Parathyroid adenoma (tissue), 2 donors: ENCODE measurements around the gene MIDN.

ENCODE experiments used
- H2AFZ ChIP-seq: fragments of 300-600 bp; sonication (generic); one replicate; pipeline ENCODE4 v1.7.0; 2017; ENCODE audit warnings: antibody characterized with exemption, mild to moderate bottlenecking
- H3K27ac ChIP-seq: fragments of 300-600 bp; sonication (generic); one replicate; pipeline ENCODE4 v1.7.0; 2017
- H3K27me3 ChIP-seq: fragments of 300-600 bp; sonication (generic); one replicate; pipeline ENCODE4 v1.7.0; 2017; ENCODE audit warnings: low read length; ENCODE audit not compliant: control insufficient read depth, insufficient read depth
- H3K36me3 ChIP-seq: fragments of 300-600 bp; sonication (generic); one replicate; pipeline ENCODE4 v1.7.0; 2017; ENCODE audit warnings: low read length; ENCODE audit not compliant: control insufficient read depth, insufficient read depth
- H3K4me1 ChIP-seq: fragments of 300-600 bp; sonication (generic); one replicate; pipeline ENCODE4 v1.7.0; 2017; ENCODE audit warnings: control low read depth
- H3K4me2 ChIP-seq: fragments of 300-600 bp; sonication (generic); one replicate; pipeline ENCODE4 v1.7.0; 2017; ENCODE audit warnings: low read length
- H3K4me3 ChIP-seq: fragments of 300-600 bp; sonication (generic); one replicate; pipeline ENCODE4 v1.7.0; 2017; ENCODE audit warnings: low read depth, low read length
- H3K79me2 ChIP-seq: fragments of 300-600 bp; sonication (generic); one replicate; pipeline ENCODE4 v1.7.0; 2017; ENCODE audit warnings: control low read depth
- H3K9ac ChIP-seq: fragments of 300-600 bp; sonication (generic); one replicate; pipeline ENCODE4 v1.7.0; 2017; ENCODE audit warnings: mild to moderate bottlenecking
- H3K9me3 ChIP-seq: fragments of 300-600 bp; sonication (generic); one replicate; pipeline ENCODE4 v1.7.0; 2017; ENCODE audit warnings: low read length; ENCODE audit not compliant: control insufficient read depth
- CTCF ChIP-seq: fragments of 300-600 bp; sonication (generic); IDR thresholded peaks from one replicate; pipeline ENCODE4 v1.7.0; 2017; ENCODE audit warnings: antibody characterized with exemption, mild to moderate bottlenecking
- donor health status: primary hyperparathyroidism.

The MIDN gene

GRCh38 chr19:1265615-1266128 lies 17.3 kb downstream of the MIDN start:
- H3K9ac ChIP-seq = no peak overlapping the region
- no peaks in the 10 kb centered on the region for H3K9me3 ChIP-seq
- no peaks in the 10 kb centered on the region for H3K36me3 ChIP-seq
- TF ChIP-seq CTCF = no peak
- peak overlapping the region; percentile 76 for H3K27ac ChIP-seq
- peak overlapping the region; percentile 72 for H3K4me3 ChIP-seq
- H3K27me3 ChIP-seq = no peaks in the 10 kb centered on the region
- H3K4me2 ChIP-seq = peak overlapping the region; percentile 87
- peaks cover 8% of the 10 kb centered on the region for H3K79me2 ChIP-seq
- peaks cover 52% of the 10 kb centered on the region for H3K4me1 ChIP-seq
- no peak overlapping the region for H2AFZ ChIP-seq

DNA sequence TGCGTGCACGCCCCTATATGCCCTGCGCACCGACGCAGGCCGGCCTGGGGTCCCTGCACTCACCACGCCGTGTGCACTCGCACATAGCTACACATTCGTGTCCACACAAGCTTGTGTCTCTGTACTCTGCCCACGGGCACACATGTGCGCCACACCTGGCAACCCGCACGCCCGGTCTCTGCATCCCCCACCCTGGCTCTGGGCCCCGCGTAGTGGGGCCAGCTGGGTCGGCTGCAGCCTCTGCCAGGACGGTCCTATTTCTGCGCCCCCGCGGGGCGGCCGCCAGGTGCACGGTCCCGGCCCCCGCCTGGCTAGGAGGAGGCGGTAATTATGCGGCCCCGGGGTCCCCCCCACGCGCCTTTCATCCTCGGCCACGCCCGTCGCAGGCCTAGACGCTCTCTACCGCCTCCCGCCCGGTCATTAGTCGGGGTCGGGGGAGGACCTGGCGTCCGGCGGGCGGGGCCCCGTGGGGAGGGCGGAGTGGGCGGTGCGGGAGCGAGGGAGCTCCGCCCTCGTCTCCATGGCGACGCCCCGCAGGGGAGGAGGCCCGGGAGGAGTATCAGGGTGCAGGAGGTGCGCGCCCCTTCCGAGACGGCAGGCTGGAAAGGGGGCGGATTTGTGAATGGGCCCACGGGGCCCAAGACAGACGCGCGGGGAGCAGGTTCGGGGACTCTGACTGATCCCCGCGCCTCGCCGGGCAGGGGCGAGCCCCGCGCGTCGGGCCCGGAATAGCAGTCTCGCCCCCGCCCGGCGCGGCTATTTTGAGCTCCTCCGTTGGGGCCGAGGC lies 17.9 kb downstream of the MIDN start:
- H3K4me2 ChIP-seq = peak overlapping the region; percentile 87
- H3K4me1 ChIP-seq = peaks cover 58% of the 10 kb centered on the region
- H3K9me3 ChIP-seq = no peaks in the 10 kb centered on the region
- peak overlapping the region; percentile 76 for H3K27ac ChIP-seq
- no peak overlapping the region for H3K9ac ChIP-seq
- TF ChIP-seq CTCF = no peak
- peak overlapping the region; percentile 87 for H2AFZ ChIP-seq
- no peaks in the 10 kb centered on the region for H3K36me3 ChIP-seq
- H3K4me3 ChIP-seq = peak overlapping the region; percentile 72
- no peaks in the 10 kb centered on the region for H3K27me3 ChIP-seq
- H3K79me2 ChIP-seq = peaks cover 14% of the 10 kb centered on the region

- Histone ChIP-seq H3K27me3 (no peaks in the 10 kb centered on the region), H3K9ac (no peak overlapping the region), H3K27ac (peak overlapping the region; percentile 76), H3K79me2 (peaks cover 21% of the 10 kb centered on the region), H3K4me2 (peak overlapping the region; percentile 87), H3K36me3 (no peaks in the 10 kb centered on the region), H3K9me3 (no peaks in the 10 kb centered on the region), H3K4me1 (peaks cover 59% of the 10 kb centered on the region), H3K4me3 (peak overlapping the region; percentile 72), H2AFZ (peak overlapping the region; percentile 87)
- peak; percentile 98 for TF ChIP-seq CTCF
These were observed 18.6 kb downstream of the MIDN start for GRCh38 chr19:1266916-1267476.

DNA sequence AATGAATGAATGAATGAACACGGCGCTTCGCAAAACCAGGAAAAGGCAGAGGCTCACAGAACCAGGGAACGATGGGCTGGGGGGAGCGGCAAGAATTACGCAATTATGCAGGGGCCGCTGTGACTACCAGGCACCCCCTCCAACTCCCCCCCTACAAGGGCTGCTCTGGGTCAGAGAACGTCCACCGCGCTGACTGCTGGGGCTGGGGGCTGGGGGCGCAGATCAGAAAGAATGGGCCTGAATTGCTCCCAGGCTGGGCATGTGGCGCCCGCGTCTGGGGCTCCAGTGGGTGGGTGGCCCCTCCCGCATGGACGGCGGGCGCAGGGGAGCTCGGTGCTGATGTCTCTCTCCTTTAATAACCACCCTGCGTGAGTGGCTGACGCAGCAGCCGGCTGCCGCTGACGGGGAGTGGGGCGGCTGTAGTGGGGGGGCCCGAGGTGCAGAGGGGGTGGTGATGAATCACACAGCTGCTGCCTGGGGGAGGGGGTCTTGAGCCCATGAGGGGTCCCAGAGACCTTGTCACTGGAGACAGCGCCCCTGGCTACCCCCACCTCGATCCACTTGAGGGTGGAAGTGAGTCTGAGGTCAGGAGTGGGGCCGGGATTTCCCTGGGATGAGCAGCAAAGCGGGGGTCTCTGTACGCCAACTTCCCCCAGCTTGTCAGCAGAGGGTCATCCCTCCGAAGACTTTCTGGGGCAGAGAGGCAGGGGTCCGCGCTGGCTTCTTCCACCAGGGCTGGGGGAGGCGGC lies 19.3 kb downstream of the MIDN start:
- H3K27ac ChIP-seq = no peak overlapping the region
- no peak overlapping the region for H3K9ac ChIP-seq
- H3K4me3 ChIP-seq = peak overlapping the region; percentile 27

More for the DNA sequence above, 19.3 kb downstream of the MIDN start:
- no peaks in the 10 kb centered on the region for H3K27me3 ChIP-seq
- no peak overlapping the region for H2AFZ ChIP-seq
- H3K9me3 ChIP-seq = no peaks in the 10 kb centered on the region
- H3K4me2 ChIP-seq = peak overlapping the region; percentile 87
- peaks cover 25% of the 10 kb centered on the region for H3K79me2 ChIP-seq
- no peaks in the 10 kb centered on the region for H3K36me3 ChIP-seq
- no peak for TF ChIP-seq CTCF
- H3K4me1 ChIP-seq = peaks cover 54% of the 10 kb centered on the region
